ENCODE data around the gene EEF1A2.

Gene EEF1A2

GRCh38 chr20:63466861-63467260, 32.0 kb downstream of the EEF1A2 start:
- no peak for DNase-seq

- DNase-seq: no peak
Measured at GRCh38 chr20:63466250-63466825, 32.5 kb downstream of the EEF1A2 start.

- no peak for DNase-seq
Measured at GRCh38 chr20:63465380-63466249, 33.3 kb downstream of the EEF1A2 start.

GRCh38 chr20:63464289-63464635, 34.6 kb downstream of the EEF1A2 start:
- DNase-seq: no peak

- DNase-seq: no peak
Measured at GRCh38 chr20:63463400-63464288, 35.2 kb downstream of the EEF1A2 start.

GRCh38 chr20:63462244-63462643, 36.6 kb downstream of the EEF1A2 start:
- DNase-seq: no peak

GRCh38 chr20:63461104-63461763, 37.6 kb downstream of the EEF1A2 start:
- peak; percentile 13 for DNase-seq

- DNase-seq: no peak
Measured at GRCh38 chr20:63459070-63459380, 39.9 kb downstream of the EEF1A2 start.

GRCh38 chr20:63458170-63459069, 40.5 kb downstream of the EEF1A2 start:
- no peak for DNase-seq

- DNase-seq: no peak
Measured at GRCh38 chr20:63457737-63458136, 41.1 kb downstream of the EEF1A2 start.

- no peak for DNase-seq
Measured at GRCh38 chr20:63456429-63457284, 42.2 kb downstream of the EEF1A2 start.

GRCh38 chr20:63455568-63455859, 43.4 kb downstream of the EEF1A2 start:
- no peak for DNase-seq

- DNase-seq: no peak
Measured at GRCh38 chr20:63454731-63455567, 43.9 kb downstream of the EEF1A2 start.

- DNase-seq: peak; percentile 25
Measured at GRCh38 chr20:63452821-63453523, 45.9 kb downstream of the EEF1A2 start.

GRCh38 chr20:63452341-63452740, 46.5 kb downstream of the EEF1A2 start:
- no peak for DNase-seq

GRCh38 chr20:63451821-63452220, 47.1 kb downstream of the EEF1A2 start:
- no peak for DNase-seq

- no peak for DNase-seq
Measured at GRCh38 chr20:63449796-63450730, 48.8 kb downstream of the EEF1A2 start.

GRCh38 chr20:63449025-63449424, 49.9 kb downstream of the EEF1A2 start:
- no peak for DNase-seq

GRCh38 chr20:63448031-63448430, 50.9 kb downstream of the EEF1A2 start:
- DNase-seq: no peak
